Esophagus (tissue), 2 donors: Measurements from ENCODE around the gene PHACTR3. TPM values are rescaled to one million over a fixed set of nuclear protein-coding genes. Genes with fewer than 3 reads are reported as not detected.
"Not testable (repeated sequence)": the region's sequence is repeated elsewhere in the genome, so short reads cannot be mapped to it uniquely, and the experiment has no call there.

ENCODE experiments used
- H3K27ac ChIP-seq, 2 donors: one replicate each; pipeline ENCODE4 v1.5.1; 2013; ENCODE audit warnings: low read depth in 2 of 2, mild to moderate bottlenecking in 2 of 2, inconsistent platforms in 1 of 2, low read length in 1 of 2, moderate library complexity in 1 of 2
- H3K27me3 ChIP-seq, 2 donors: one replicate each; pipeline ENCODE4 v1.6.1; 2013; ENCODE audit warnings: low read length in 2 of 2, control low read depth in 1 of 2, mild to moderate bottlenecking in 1 of 2; ENCODE audit not compliant: insufficient read depth in 2 of 2, control insufficient read depth in 1 of 2
- H3K36me3 ChIP-seq, 2 donors: one replicate each; pipeline ENCODE4 v1.6.1; 2013; ENCODE audit warnings: low read length in 1 of 2; ENCODE audit not compliant: control insufficient read depth in 2 of 2, insufficient read depth in 2 of 2
- H3K4me1 ChIP-seq, 2 donors: one replicate each; pipeline ENCODE4 v1.6.1; 2013; ENCODE audit warnings: low read length in 1 of 2; ENCODE audit not compliant: control insufficient read depth in 2 of 2, insufficient read depth in 2 of 2
- H3K4me3 ChIP-seq, 2 donors: one replicate each; pipeline ENCODE4 v1.5.1; 2013; ENCODE audit warnings: low read length in 2 of 2, mild to moderate bottlenecking in 2 of 2, low read depth in 1 of 2, moderate library complexity in 1 of 2
- H3K9me3 ChIP-seq, 2 donors: one replicate each; pipeline ENCODE4 v1.6.1; 2013; ENCODE audit warnings: mild to moderate bottlenecking in 2 of 2, low read depth in 1 of 2, low read length in 1 of 2, moderate library complexity in 1 of 2; ENCODE audit not compliant: control insufficient read depth in 2 of 2, insufficient read depth in 1 of 2
- WGBS, 2 donors: extraction: QIAGEN DNeasy Blood & Tissue Kit; methylation state at CpG; one replicate each; pipeline ENCODE4 v1.1.7; 2013; 5-methylcytosine and 5-hydroxymethylcytosine counted together
- polyA plus RNA-seq, 2 donors: library from polyadenylated mRNA; stranded (reverse); fragments of 200-250 nt; gene quantifications; one replicate each; pipeline ENCODE4 v1.2.3, GENCODE V29; 2013
- donor health status: healthy with polysubstance abuse.
- donor health status: Bipolar disorder and iron deficiency.

Gene PHACTR3
- polyA plus RNA-seq, 2 donors, result 0.27 to 0.83 TPM

GRCh38 chr20:59873409-59873808 lies 269.1 kb downstream of the PHACTR3 start:
- Histone ChIP-seq H3K36me3 (no peaks in the 10 kb centered on the region), H3K4me3 (no peak overlapping the region)
- WGBS, 2 donors, result 91 to 93% methylated on average over 1 of the region's 1 CpG

GRCh38 chr20:59880198-59880597 lies 275.9 kb downstream of the PHACTR3 start:
- H3K4me3 ChIP-seq, result no peak overlapping the region
- 82 to 85% methylated on average over 1 of the region's 1 CpG for WGBS, 2 donors

More at GRCh38 chr20:59873409-59873808, 269.1 kb downstream of the PHACTR3 start:
- Histone ChIP-seq H3K9me3 (no peaks in the 10 kb centered on the region), H3K27ac (no peak overlapping the region), H3K4me1 (no peaks in the 10 kb centered on the region), H3K27me3 (no peaks in the 10 kb centered on the region)

GRCh38 chr20:59884494-59884893 lies 280.2 kb downstream of the PHACTR3 start:
- Histone ChIP-seq H3K9me3 (no peaks in the 10 kb centered on the region), H3K27ac (no peak overlapping the region), H3K36me3 (no peaks in the 10 kb centered on the region), H3K4me1 (no peaks in the 10 kb centered on the region), H3K4me3 (no peak overlapping the region), H3K27me3 (no peaks in the 10 kb centered on the region)
- WGBS, 2 donors, result 85 to 93% methylated on average over 3 of the region's 3 CpGs

More at GRCh38 chr20:59880198-59880597, 275.9 kb downstream of the PHACTR3 start:
- H3K36me3 ChIP-seq, result no peaks in the 10 kb centered on the region
- H3K27me3 ChIP-seq, result no peaks in the 10 kb centered on the region
- H3K9me3 ChIP-seq, result no peaks in the 10 kb centered on the region
- no peak overlapping the region for H3K27ac ChIP-seq
- H3K4me1 ChIP-seq, result no peaks in the 10 kb centered on the region

GRCh38 chr20:59888050-59888449 lies 283.7 kb downstream of the PHACTR3 start:
- Histone ChIP-seq H3K9me3 (no peaks in the 10 kb centered on the region), H3K27me3 (no peaks in the 10 kb centered on the region), H3K4me3 (no peak overlapping the region), H3K36me3 (no peaks in the 10 kb centered on the region), H3K4me1 (no peaks in the 10 kb centered on the region), H3K27ac (no peak overlapping the region)
- 95 to 97% methylated on average over 1 of the region's 1 CpG for WGBS, 2 donors

- not testable (repeated sequence) for H3K4me3 ChIP-seq, H3K4me1 ChIP-seq, H3K27me3 ChIP-seq, H3K36me3 ChIP-seq, H3K27ac ChIP-seq, H3K9me3 ChIP-seq
- 87 to 88% methylated on average over 2 of the region's 2 CpGs for WGBS, 2 donors
Measured at GRCh38 chr20:59890035-59890434, 285.7 kb downstream of the PHACTR3 start.

- 40 to 48% methylated on average over 1 of the region's 1 CpG for WGBS, 2 donors
- no peaks in the 10 kb centered on the region for H3K4me1 ChIP-seq
- H3K36me3 ChIP-seq, result no peaks in the 10 kb centered on the region
- no peaks in the 10 kb centered on the region for H3K9me3 ChIP-seq
- H3K27me3 ChIP-seq, result no peaks in the 10 kb centered on the region
- no peak overlapping the region for H3K27ac ChIP-seq
- H3K4me3 ChIP-seq, result no peak overlapping the region
Measured at GRCh38 chr20:59891581-59891980, 287.2 kb downstream of the PHACTR3 start.

- WGBS, 2 donors, result 74 to 87% methylated on average over 1 of the region's 1 CpG
- Histone ChIP-seq H3K27ac (no peak overlapping the region), H3K4me1 (no peaks in the 10 kb centered on the region), H3K4me3 (no peak overlapping the region), H3K9me3 (no peaks in the 10 kb centered on the region), H3K27me3 (no peaks in the 10 kb centered on the region), H3K36me3 (no peaks in the 10 kb centered on the region)
Measured at GRCh38 chr20:59895908-59896307, 291.6 kb downstream of the PHACTR3 start.
